ENCODE data around the gene SETD1A. TPM values are rescaled to one million over a fixed set of nuclear protein-coding genes. Genes with fewer than 3 reads are reported as not detected.
"Not testable (repeated sequence)": the region's sequence is repeated elsewhere in the genome, so short reads cannot be mapped to it uniquely, and the experiment has no call there.

Gene SETD1A
- total RNA-seq, 1 donor from 2014 or later: 2.4 TPM

- no peak for DNase-seq (ENCODE audit: low read depth, low spot score)
These were observed 28.4 kb upstream of the SETD1A start for GRCh38 chr16:30929167-30929566.

DNA sequence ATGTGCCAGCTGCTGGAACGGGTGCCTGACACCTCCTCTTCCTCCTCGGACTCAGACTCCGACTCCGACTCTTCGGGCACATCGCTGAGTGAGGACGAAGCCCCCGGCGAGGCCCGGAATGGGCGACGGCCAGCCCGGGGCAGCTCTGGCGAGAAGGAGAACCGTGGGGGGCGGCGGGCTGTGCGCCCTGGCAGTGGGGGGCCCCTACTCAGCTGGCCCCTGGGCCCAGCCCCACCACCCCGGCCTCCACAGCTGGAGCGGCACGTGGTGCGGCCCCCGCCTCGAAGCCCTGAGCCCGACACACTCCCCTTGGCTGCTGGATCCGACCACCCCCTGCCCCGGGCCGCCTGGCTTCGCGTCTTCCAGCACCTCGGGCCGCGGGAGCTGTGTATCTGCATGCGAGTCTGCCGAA, 27.4 kb upstream of the SETD1A start:
- no peak for DNase-seq (ENCODE audit: low read depth, low spot score)

DNA sequence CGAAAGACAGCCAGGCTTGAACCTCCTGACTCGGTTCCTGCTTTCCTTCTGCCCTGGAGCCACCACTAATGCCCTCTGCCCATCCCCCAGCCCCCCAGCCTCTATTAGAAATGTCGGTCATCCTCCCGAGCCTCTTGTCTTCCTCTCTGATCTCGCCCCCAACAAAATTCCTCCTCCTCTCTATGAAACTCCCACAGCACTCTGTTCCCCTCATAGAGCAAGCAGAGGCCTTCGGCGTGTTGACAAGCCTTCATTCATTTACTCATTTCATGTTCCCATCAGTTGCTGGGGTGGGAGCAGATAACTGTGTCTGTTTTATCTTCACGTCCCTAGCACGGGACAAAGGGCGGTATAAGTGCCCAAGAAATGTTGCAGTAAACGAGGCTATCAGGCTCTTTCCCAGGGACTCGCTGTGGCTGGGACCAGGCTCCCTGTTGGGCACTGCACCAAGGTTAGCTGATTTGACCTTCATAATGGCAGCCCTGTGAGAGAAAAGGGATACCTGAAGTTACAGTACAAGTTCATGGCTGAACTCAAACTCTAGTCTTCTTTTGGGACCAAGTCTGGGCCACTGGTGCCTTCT, 26.4 kb upstream of the SETD1A start:
- no peak for DNase-seq (ENCODE audit: low read depth, low spot score)

GRCh38 chr16:30934827-30935557, 22.6 kb upstream of the SETD1A start:
- DNase-seq (ENCODE audit: low read depth, low spot score): no peak

DNA sequence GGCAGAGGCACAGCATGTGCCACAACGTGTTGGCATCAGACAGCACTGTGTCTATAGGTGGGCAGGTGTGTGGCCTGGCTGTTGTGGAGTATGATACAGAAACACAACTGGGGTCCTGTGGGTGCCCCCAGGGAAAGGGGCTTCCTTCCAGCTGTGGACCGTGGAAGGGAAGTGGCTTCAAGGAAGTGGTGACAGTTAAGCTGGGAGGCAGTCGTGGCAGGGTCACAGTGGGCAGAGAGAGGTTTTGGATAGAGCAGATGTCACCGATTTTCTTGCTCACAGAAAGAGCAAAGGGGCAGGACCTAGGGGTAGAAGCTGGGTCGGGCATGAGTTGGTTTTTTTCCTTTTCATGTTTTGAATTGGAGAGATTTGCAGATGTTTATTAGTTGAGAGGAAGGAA, 19.9 kb upstream of the SETD1A start:
- no peak for DNase-seq (ENCODE audit: low read depth, low spot score)

GRCh38 chr16:30939571-30939970, 18.0 kb upstream of the SETD1A start:
- DNase-seq (ENCODE audit: low read depth, low spot score): not testable (repeated sequence)

- no peak for DNase-seq (ENCODE audit: low read depth, low spot score)
These were observed 15.7 kb upstream of the SETD1A start for GRCh38 chr16:30941600-30942425.

GRCh38 chr16:30942426-30942806, 15.1 kb upstream of the SETD1A start:
- no peak for DNase-seq (ENCODE audit: low read depth, low spot score)

DNA sequence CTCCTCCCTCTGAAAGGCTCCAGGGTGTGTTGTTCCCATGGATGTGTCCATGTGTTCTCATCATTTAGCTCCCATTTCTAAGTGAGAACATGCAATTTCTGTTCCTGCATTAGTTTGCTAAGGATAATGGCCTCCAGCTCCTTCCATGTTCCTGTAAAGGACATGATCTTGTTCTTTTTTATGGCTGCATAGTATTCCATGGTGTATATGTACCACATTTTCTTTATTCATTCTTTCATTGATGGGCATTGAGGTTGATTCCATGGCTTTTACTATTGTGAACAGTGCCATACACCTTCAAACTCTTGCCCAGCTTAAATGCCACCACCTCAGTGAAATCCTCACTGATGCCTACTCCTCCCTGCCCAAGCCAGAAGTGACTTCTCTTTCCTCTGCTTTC, 13.2 kb upstream of the SETD1A start:
- no peak for DNase-seq (ENCODE audit: low read depth, low spot score)

DNA sequence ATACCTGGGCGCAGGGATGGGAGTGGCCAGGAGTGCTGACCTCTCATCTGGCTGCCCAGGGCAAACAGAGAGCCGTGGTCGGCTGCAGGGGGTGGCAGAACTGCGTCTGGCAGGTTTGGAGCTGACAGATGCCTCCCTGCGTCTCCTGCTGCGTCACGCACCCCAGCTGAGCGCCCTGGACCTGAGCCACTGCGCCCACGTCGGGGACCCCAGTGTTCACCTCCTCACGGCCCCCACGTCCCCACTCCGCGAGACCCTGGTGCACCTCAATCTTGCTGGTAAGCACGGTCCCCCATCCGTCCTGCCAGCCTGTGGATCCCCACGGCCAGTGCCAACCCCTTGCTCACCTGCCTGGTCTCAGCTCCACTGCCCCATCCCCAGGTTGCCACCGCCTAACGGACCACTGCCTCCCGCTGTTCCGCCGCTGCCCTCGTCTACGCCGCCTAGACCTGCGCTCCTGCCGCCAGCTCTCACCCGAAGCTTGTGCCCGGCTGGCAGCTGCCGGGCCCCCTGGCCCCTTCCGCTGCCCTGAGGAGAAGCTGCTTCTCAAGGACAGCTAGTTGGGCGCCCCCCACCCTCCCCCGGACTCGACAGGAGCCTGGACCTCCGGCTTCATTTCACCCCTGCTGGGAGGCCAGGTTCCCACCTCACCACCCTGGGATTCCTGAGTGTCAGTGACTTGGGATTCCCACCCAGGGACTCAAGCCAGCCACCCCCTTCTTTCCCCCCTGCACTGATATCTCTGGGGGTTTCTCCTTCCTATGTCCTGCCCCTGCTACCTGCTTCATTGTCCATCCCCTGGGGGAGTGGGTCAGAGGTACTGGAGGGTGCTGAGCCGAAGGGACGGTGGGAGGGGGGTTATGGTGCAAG, 10.6 kb upstream of the SETD1A start:
- no peak for DNase-seq (ENCODE audit: low read depth, low spot score)

DNA sequence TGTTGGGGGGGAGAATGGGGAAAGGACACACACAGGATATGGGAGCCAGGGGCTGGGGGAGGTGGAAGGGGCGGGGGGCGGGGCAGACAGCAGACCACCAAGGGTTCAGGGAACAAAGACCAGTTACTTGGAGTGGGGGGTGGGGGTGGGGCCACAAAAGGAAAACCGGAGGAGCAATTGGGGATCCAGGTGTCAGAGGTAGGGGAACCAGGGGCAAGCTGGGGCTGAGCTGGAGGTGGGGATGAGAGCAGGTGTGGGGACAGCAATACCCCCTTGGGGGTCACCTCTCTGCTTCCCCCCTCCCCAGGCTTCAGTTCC, 10.1 kb upstream of the SETD1A start:
- no peak for DNase-seq (ENCODE audit: low read depth, low spot score)

- DNase-seq (ENCODE audit: low read depth, low spot score): peak; percentile 95
These were observed 9.5 kb upstream of the SETD1A start for GRCh38 chr16:30947859-30948666.

DNA sequence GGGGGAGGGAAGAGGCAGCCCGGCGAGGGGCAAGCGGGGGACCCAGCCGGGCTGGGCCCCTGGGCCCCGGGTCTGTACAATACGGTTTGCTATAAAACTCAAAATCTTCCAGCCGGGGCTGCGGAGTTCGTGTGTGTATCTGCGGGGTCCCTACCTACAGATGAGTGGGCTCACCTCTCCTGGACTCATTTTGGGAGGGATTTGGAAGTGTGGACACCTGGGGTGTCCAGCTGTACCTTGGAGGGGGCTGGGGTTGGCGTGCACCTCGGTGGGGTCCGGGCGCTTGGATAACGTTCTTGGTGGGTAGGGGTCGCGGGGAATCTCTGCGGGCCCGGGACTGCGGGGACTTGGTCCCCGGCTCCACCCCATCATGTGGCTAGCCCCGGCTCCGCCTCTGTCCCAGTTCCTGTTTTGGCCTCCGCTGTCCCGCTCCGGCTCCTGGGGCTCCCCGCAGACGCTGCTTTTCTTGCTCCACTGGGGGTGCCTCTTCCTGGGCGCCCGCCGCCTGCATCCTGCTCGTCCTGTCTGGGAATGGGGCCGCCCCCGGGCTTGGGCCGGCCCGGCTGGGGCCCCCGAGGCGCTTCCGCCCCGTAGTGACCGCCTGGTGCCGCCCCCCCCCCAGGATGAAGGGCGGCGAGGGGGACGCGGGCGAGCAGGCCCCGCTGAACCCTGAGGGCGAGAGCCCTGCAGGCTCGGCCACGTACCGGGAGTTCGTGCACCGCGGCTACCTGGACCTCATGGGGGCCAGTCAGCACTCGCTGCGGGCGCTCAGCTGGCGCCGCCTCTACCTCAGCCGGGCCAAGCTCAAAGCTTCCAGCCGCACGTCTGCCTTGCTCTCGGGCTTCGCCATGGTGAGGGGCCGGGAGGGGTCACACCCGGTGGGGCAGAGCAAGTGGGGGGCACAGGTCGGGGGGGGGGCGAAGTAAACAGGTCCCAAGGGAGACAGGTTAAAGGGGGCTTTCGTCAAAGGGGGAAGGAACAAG, 8.6 kb upstream of the SETD1A start, which contains the start of gene ORAI3:
Gene ORAI3 (plus strand): TSS at position 402 of the 983 bp plus-strand sequence. CDS start 222 bp downstream, at position 624.
- DNase-seq (ENCODE audit: low read depth, low spot score): no peak

- no peak for DNase-seq (ENCODE audit: low read depth, low spot score)
These were observed 7.7 kb upstream of the SETD1A start for GRCh38 chr16:30949650-30950515.

DNA sequence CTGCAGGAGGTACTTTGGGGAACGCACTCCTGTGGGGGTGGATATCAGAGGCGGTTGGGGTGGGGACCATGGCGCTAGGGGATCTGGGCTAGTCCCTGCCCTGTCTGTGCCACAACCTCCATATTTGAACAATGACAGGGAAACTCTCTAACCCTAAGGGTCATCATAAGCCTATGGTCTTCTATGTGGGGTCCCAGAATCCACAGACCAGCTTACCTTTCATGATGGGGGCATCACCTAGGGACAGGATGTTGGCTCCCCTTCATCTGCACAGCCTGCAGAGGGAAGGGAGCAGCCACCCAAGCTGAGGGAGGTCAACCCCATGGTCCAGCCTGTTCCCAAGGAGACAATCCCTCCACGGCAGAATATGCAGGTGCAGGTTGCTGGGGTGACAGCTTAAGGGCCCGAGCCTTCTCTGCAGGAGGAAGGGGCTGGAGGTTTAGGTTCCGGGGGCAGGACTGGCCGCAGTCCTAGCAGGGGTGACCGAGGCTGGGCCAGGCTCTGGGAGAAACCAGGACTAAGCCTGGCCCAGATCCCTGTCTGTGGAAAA, 7.0 kb upstream of the SETD1A start:
- no peak for DNase-seq (ENCODE audit: low read depth, low spot score)

DNA sequence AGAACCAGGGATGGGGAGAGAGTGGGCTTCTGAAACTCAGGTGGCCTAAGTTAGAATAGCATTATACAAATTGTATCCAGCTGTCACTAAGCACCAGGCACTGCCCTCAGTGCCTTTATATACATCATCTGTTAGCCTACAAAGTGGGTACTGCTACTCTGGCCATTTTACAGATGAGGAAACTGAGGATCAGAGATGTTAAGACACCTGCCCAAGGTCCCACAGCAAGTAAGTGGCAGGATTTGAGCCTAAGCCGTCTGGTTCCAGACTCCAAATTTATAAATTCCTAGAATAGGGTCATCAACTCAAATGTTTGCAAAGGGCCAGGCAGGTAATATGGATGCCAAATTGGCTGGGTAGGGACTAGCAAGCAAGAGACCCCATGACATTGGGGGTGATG, 6.4 kb upstream of the SETD1A start:
- no peak for DNase-seq (ENCODE audit: low read depth, low spot score)

GRCh38 chr16:30951750-30952149, 5.8 kb upstream of the SETD1A start:
- no peak for DNase-seq (ENCODE audit: low read depth, low spot score)

GRCh38 chr16:30953111-30953510, 4.4 kb upstream of the SETD1A start:
- no peak for DNase-seq (ENCODE audit: low read depth, low spot score)

Data from pulmonary artery endothelial cell (primary cell).